Activated naive CD8-positive, alpha-beta T cell treated with anti-CD3 and anti-CD28 coated beads, Interleukin-2, amount 10 ng/mL, durations not matched to agents 7 days and 5 days (primary cell): ENCODE data around the gene PLIN4. TPM values are rescaled to one million over a fixed set of nuclear protein-coding genes. Genes with fewer than 3 reads are reported as not detected.
A peak's percentile ranks its signal among the peaks of the same experiment; 100 is the strongest.
"Not testable (repeated sequence)": the region's sequence is repeated elsewhere in the genome, so short reads cannot be mapped to it uniquely, and the experiment has no call there.

Experiments
- ATAC-seq: fragments of 150-1000 bp; cut with Tn5 transposase; one replicate; pipeline ENCODE4 v1.10.0; 2021; ENCODE audit warnings: low read depth, moderate library complexity
- POLR2A ChIA-PET: fragments of 350-600 bp; sonication (Branson Sonifier 250); formaldehyde crosslinking; loops from one replicate; lab custom pipeline; 2021; ENCODE audit warnings: antibody characterized with exemption; lab: Charles Lee
- DNase-seq: peaks from one replicate; pipeline ENCODE4 v3.0.0; 2021
- H3K27ac Mint-ChIP-seq: one replicate; pipeline ENCODE4 v1.8.0; 2022; ENCODE audit warnings: mild to moderate bottlenecking, mixed read lengths
- H3K27me3 Mint-ChIP-seq: one replicate; pipeline ENCODE4 v1.8.0; 2022; ENCODE audit warnings: mild to moderate bottlenecking, moderate library complexity, mixed read lengths
- H3K36me3 Mint-ChIP-seq: one replicate; pipeline ENCODE4 v1.8.0; 2021; ENCODE audit warnings: mild to moderate bottlenecking, mixed read lengths
- H3K4me1 Mint-ChIP-seq: one replicate; pipeline ENCODE4 v1.8.0; 2021; ENCODE audit warnings: mixed read lengths
- H3K4me3 Mint-ChIP-seq: one replicate; pipeline ENCODE4 v1.8.0; 2022; ENCODE audit warnings: mild to moderate bottlenecking, moderate library complexity, mixed read lengths
- H3K9me3 Mint-ChIP-seq: one replicate; pipeline ENCODE4 v1.8.0; 2021; ENCODE audit warnings: mixed read lengths
- total RNA-seq, 2 experiments: library from RNA; stranded (reverse); gene quantifications; one replicate each; pipeline ENCODE4 v1.2.3, GENCODE V29; 2021

Gene PLIN4
- total RNA-seq, 2 experiments from 2014 or later, result 0.06 to 0.11 TPM

DNA sequence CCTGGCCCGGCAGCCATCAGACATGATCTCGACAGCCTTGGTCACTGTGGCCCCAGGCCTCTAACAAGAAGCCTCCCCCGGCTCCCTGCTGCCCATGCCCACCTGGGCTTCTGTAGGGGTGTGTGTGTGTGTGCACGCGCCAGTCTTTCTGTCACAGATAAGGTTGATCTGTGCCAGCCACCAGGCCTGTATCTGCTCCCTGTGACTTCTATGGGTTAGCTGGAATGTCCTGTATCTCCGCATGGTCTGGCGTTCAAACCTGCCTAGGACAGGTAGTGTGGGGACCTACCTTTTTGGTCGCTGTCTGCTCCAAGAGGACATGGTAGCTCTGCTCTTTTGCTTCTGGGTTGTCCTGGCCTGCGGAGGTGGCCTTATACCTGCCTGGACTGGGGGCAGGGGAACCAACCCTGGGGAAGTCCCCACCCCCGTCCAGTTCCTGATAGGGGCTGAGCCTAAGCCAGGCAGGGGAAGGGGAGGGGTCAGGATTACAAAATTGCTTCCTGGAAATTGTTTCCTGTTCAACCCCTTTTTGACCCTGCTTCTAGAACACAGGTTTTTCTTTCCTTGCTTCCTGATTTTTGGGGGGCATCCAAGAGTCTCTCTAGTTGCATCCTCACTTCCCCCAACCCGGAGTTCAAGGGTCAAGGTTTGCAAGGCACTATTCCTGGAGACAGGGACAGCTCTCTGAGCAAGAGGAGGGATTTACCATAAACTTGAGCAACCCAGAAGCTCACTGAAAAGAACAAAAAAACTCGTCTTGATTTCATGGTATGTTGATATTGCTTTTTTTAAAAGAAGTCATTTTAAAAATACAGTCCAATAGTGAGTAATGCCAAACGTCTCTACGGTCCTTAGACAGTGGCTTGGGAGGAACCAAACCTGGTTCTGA lies 21.7 kb upstream of the PLIN4 start, which contains the start of gene LRG1:
TSS of gene LRG1 (minus strand) at position 344 of the 889 bp plus-strand sequence. CDS start at position 321, 23 bp downstream.
- Mint-ChIP-seq H3K9me3 (peaks cover 2% of the 10 kb centered on the region), H3K4me1 (peaks cover 7% of the 10 kb centered on the region), H3K27me3 (peaks cover 15% of the 10 kb centered on the region), H3K36me3 (peaks cover 3% of the 10 kb centered on the region), H3K27ac (peak within 1 kb of the TSS; percentile 25), H3K4me3 (peak within 1 kb of the TSS; percentile 58)
- POLR2A ChIA-PET, result interaction anchor here (0.7 kb wide), 1 partner anchor 107 kb away, joined by 3 read pairs; no protein-coding TSS in a partner anchor
- DNase-seq (no peak), ATAC-seq (no peak)

DNA sequence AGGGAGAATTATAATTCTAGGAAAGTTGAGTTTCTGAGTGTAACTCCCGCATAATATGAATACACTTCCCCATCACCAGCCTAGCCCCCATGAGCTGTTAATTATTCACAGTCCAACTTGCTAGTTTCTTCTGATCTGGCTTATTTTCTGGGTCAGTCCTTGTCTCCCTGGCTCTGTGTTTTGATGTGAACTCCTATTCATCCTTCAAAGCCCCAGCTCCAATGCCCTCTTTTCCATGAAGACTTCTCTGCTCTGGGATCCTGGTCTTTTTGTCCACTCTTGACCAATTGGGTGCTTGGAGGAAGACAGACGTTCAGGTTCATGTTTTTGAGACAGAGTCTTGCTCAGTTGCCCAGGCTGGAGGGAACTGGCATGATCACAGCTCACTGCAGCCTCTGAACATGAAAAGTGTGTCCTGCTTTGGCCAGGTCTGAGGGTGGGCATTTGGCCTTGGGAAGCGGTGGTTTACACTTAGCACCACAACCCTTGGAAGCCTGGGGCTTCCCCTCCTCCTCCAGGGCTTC lies 20.9 kb upstream of the PLIN4 start:
- ATAC-seq (no peak), DNase-seq (no peak)
- Mint-ChIP-seq H3K4me1 (peaks cover 7% of the 10 kb centered on the region), H3K4me3 (no peak overlapping the region), H3K27me3 (peaks cover 17% of the 10 kb centered on the region), H3K9me3 (peaks cover 2% of the 10 kb centered on the region), H3K36me3 (peaks cover 3% of the 10 kb centered on the region), H3K27ac (no peak overlapping the region)
- POLR2A ChIA-PET, result interaction anchor here (0.5 kb wide), 1 partner anchor 184 kb away, joined by 4 read pairs; no protein-coding TSS in a partner anchor

GRCh38 chr19:4538601-4538954 lies 20.3 kb upstream of the PLIN4 start:
- peaks cover 3% of the 10 kb centered on the region for H3K36me3 Mint-ChIP-seq
- no peak for DNase-seq
- no peak for ATAC-seq
- no peak overlapping the region for H3K4me3 Mint-ChIP-seq
- H3K9me3 Mint-ChIP-seq, result peaks cover 2% of the 10 kb centered on the region
- POLR2A ChIA-PET, result interaction anchor here (0.6 kb wide), 1 partner anchor 541 kb away, joined by 3 read pairs; no protein-coding TSS in a partner anchor
- peaks cover 17% of the 10 kb centered on the region for H3K27me3 Mint-ChIP-seq
- H3K4me1 Mint-ChIP-seq, result peaks cover 7% of the 10 kb centered on the region
- H3K27ac Mint-ChIP-seq, result no peak overlapping the region

DNA sequence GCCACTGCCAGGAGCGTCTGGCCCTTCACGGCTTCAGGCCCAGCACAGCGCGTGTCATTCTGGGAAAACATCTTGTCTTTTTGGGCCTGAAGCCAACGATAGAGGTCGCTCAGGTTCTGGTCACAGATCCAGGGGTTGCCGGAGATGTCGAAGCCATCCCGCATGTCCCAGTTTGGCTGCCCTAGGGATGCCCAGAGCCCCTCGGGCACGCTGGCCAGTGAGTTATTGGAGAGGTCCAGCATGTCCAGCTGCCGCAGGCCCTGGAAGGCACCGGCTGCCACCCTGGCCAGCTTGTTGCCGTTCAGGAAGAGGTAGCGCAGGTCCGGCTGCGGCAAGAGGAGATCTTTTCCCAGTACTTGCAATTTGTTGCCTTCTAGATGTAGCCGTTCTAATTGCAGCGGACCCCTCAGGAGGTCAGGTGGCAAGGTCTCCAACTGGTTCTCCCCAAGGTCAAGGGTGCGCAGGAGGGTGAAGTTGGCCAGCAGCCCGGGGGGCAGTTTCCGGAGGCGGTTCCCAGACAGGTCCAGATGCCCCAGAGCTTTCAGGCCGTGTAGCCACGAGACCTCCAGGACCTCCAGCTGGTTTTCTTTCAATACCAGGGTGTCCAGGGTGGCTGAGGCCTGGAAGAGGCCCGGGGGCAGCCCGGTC lies 19.8 kb upstream of the PLIN4 start:
- H3K4me3 Mint-ChIP-seq, result no peak overlapping the region
- H3K4me1 Mint-ChIP-seq, result peaks cover 7% of the 10 kb centered on the region
- POLR2A ChIA-PET, result interaction anchor here (0.6 kb wide), 1 partner anchor 541 kb away, joined by 3 read pairs; no protein-coding TSS in a partner anchor
- DNase-seq (no peak), ATAC-seq (no peak)
- no peak overlapping the region for H3K27ac Mint-ChIP-seq
- H3K36me3 Mint-ChIP-seq, result peaks cover 3% of the 10 kb centered on the region
- H3K27me3 Mint-ChIP-seq, result peaks cover 17% of the 10 kb centered on the region
- H3K9me3 Mint-ChIP-seq, result peaks cover 2% of the 10 kb centered on the region

DNA sequence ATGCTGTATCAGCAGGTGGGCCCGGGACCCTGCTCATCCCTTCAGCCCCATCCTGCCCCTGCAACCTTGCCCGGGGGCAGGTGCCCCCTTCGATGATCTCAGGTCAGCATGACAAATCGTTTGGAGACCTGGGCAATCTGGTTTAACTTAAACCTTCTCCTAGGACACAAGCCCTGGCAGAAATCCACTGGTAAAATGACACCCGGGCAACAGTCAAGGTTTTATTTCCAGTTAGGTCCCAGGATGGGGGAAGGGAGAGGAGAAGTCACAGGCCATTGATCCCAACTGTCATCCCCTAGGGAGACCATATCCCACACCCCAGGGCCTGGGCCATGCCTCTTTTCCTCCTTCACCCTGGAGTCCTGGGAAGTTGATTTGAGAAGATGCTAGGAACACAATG lies 18.5 kb upstream of the PLIN4 start:
- Mint-ChIP-seq H3K27ac (no peak overlapping the region), H3K9me3 (peaks cover 2% of the 10 kb centered on the region), H3K27me3 (peaks cover 17% of the 10 kb centered on the region), H3K4me3 (no peak overlapping the region), H3K4me1 (peaks cover 7% of the 10 kb centered on the region), H3K36me3 (peaks cover 3% of the 10 kb centered on the region)
- no peak for ATAC-seq
- DNase-seq, result no peak
- POLR2A ChIA-PET, result no interaction called here

DNA sequence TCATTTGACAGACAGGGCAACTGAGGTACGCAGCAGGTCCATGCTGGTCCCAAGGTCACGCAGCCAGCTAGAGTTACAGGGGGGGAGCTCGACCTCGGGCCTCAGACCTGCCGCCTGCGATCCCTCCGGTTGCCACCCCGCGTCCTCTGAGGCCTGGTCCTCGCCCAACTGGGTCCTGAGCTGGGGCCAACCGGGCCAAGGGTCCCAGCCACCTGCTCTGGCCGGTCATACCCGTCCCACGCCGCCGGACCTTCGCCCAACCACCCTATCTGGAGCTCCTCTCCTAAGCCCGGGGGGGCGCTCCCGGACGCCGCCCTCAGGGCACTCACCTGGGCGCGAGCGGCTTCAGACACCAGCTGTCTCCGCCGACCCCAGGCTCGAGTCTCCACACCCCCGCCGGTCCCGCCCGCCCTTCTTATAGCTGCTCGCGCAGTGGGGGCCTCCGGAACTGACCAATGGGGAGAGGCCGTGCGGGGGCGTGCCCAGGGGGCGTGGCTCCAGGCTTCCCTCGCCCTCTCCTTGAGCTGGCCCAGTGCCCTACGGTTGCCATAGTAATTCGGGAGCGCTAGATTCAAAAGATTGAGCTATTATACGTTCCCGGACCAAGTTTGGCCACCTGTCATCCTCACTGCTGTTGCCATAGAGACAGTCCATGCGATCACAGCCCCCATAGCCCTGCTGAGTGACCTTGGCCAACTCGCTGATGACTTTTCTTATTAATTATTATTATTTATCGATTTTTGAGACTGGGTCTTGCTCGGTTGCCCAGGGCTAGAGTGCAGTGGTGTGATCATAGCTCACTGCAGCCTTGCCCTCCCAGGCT lies 16.8 kb upstream of the PLIN4 start, which contains the start of gene PLIN5:
TSS of gene PLIN5 (minus strand) at position 389 of the 823 bp plus-strand sequence. CDS start 1,150 bp downstream, outside the sequence.
- DNase-seq, result peak; percentile 47
- Mint-ChIP-seq H3K4me3 (no peak within 1 kb of the TSS), H3K27me3 (peaks cover 17% of the 10 kb centered on the region), H3K36me3 (no peaks in the 10 kb centered on the region), H3K9me3 (no peaks in the 10 kb centered on the region), H3K27ac (no peak within 1 kb of the TSS), H3K4me1 (peaks cover 5% of the 10 kb centered on the region)
- POLR2A ChIA-PET, result interaction anchor here (1.3 kb wide), 1 partner anchor 63 kb away, joined by 6 read pairs; the partner anchor contains the start of gene HDGFL2
- peak; percentile 46 for ATAC-seq

DNA sequence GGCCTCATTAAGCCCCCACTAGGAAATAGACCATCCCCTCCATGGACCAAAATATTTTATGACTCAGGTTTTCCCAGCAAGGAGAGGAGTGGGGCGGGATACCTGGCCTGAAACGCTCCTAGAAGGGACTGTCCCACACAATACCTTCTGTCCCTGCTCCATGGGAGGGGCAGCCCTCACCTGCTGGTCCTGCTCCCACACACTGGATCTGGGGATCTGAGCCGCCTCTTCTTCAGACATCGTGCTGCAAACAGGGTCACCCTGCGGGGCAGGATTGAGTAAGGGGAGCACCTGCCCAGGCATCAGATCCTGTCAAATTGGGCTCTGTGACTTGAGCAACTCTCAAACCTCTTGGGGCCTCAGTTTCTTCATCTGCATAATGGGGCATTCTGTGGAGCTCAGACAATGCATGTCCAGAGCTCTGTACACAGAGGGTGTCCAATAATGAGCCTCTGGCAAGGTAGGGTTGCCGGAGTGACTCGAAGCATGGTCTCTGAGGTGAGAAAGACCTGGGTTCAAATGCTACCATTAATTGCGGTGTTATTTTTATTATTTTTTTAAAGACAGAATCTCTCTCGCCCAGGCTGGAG lies 15.6 kb upstream of the PLIN4 start:
- peaks cover 16% of the 10 kb centered on the region for H3K27me3 Mint-ChIP-seq
- no peak overlapping the region for H3K4me3 Mint-ChIP-seq
- POLR2A ChIA-PET, result interaction anchor here (1.3 kb wide), 1 partner anchor 62 kb away, joined by 6 read pairs; the partner anchor contains the start of gene HDGFL2
- H3K4me1 Mint-ChIP-seq, result peaks cover 2% of the 10 kb centered on the region
- H3K27ac Mint-ChIP-seq, result no peak overlapping the region
- no peaks in the 10 kb centered on the region for H3K9me3 Mint-ChIP-seq
- H3K36me3 Mint-ChIP-seq, result no peaks in the 10 kb centered on the region
- DNase-seq (no peak), ATAC-seq (no peak)

GRCh38 chr19:4533334-4533733 lies 15.0 kb upstream of the PLIN4 start:
- DNase-seq (no peak), ATAC-seq (no peak)
- Mint-ChIP-seq H3K27ac (no peak overlapping the region), H3K4me1 (peaks cover 2% of the 10 kb centered on the region), H3K36me3 (no peaks in the 10 kb centered on the region), H3K9me3 (no peaks in the 10 kb centered on the region), H3K4me3 (no peak overlapping the region), H3K27me3 (peaks cover 16% of the 10 kb centered on the region)
- POLR2A ChIA-PET, result no interaction called here

DNA sequence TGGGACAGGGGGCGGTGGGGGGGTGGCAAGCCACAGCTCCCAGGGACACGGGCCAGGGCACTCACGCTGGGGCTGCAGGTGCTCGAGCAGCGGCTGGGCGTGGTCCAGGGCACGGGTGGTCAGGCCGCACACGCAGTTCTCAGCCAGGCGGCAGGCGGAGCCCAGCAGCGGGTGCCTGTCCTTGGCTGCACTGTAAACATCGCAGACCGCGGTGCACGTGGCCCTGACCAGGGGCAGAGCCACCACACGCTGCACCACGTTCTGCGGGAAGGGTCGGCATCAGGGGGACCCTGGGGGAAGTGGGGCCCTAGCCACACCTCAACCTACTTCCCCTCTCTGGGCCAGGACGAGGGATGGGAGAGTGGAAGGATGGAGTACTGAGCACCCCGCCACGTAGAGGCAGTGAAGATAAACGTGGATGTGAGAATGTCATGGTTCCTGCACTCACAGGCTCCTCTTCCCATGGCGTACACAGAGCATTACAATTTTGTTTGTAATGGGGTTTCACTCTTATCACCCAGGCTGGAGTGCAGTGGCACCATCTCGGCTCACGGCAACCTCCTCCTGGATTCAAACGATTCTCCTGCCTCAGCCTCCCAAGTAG lies 13.4 kb upstream of the PLIN4 start:
- H3K4me1 Mint-ChIP-seq, result peaks cover 2% of the 10 kb centered on the region
- DNase-seq, result no peak
- no peak for ATAC-seq
- peaks cover 12% of the 10 kb centered on the region for H3K27me3 Mint-ChIP-seq
- no peak overlapping the region for H3K4me3 Mint-ChIP-seq
- no peak overlapping the region for H3K27ac Mint-ChIP-seq
- H3K9me3 Mint-ChIP-seq, result no peaks in the 10 kb centered on the region
- POLR2A ChIA-PET, result no interaction called here
- H3K36me3 Mint-ChIP-seq, result no peaks in the 10 kb centered on the region

GRCh38 chr19:4529924-4530522 lies 11.7 kb upstream of the PLIN4 start:
- Mint-ChIP-seq H3K4me3 (no peak overlapping the region), H3K27me3 (peaks cover 2% of the 10 kb centered on the region), H3K9me3 (no peaks in the 10 kb centered on the region), H3K4me1 (peaks cover 2% of the 10 kb centered on the region), H3K27ac (no peak overlapping the region), H3K36me3 (no peaks in the 10 kb centered on the region)
- DNase-seq (no peak), ATAC-seq (no peak)
- POLR2A ChIA-PET, result no interaction called here

- Mint-ChIP-seq H3K27ac (no peak overlapping the region), H3K4me3 (no peak overlapping the region), H3K9me3 (no peaks in the 10 kb centered on the region), H3K36me3 (no peaks in the 10 kb centered on the region), H3K4me1 (peaks cover 2% of the 10 kb centered on the region), H3K27me3 (no peaks in the 10 kb centered on the region)
- ATAC-seq (no peak), DNase-seq (no peak)
- POLR2A ChIA-PET, result interaction anchor here (0.5 to 0.6 kb wide), 2 partner anchors 225 to 539 kb away, joined by 3 to 5 read pairs; partner anchors contain the start of gene FSD1
These were observed 10.6 kb upstream of the PLIN4 start for GRCh38 chr19:4528843-4529242.

- H3K4me1 Mint-ChIP-seq, H3K36me3 Mint-ChIP-seq, H3K4me3 Mint-ChIP-seq, DNase-seq, H3K27me3 Mint-ChIP-seq, H3K27ac Mint-ChIP-seq, H3K9me3 Mint-ChIP-seq, POLR2A ChIA-PET, ATAC-seq: not testable (repeated sequence)
These were observed 9.1 kb upstream of the PLIN4 start for GRCh38 chr19:4527377-4527776.
